T-helper 9 cell (primary cell): Measurements from ENCODE around the gene ZNF516.
"Not testable (repeated sequence)": the region's sequence is repeated elsewhere in the genome, so short reads cannot be mapped to it uniquely, and the experiment has no call there.

Experiments used
- DNase-seq: peaks from one replicate; pipeline ENCODE4 v3.0.0-alpha.2; 2020

ZNF516 gene

GRCh38 chr18:76490670-76491472 is 4.2 kb downstream of the ZNF516 start:
- no peak for DNase-seq

DNA sequence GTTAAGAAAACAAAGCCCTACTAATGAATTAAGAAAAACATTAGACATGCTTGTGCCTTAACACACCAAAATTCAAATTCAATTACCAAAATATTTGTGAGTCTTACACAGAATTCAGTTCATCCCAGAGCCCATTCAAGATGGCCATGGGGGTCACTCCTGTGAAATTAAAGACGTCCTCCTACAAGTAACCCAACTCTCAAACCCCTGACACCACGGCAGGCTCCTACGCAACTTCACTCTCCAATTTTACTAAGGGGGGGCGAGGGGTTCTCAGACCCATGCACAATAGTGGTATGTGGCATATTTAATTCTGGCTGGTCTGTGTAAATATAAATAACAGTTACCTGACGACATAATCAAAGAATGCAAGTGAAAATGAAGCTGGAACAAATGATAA is 5.0 kb downstream of the ZNF516 start:
- DNase-seq, result no peak

DNA sequence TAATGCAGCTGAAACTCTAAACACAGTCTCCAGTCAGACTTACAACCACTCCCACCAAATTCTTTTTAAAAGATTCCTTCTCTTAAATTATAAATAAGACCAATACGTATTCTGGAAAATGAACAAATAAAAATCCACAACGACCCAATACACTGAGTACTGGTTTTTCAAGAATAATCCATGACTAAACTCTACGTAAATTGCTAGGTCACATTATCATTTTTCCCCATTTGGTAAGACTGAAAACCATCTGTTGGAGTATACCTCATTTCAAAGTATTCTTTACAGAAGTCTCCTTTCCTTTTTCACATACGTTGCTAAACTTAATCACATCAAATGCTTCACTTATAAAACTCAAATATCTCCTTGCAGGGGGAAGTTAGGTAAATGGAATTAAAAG is 6.0 kb downstream of the ZNF516 start:
- no peak for DNase-seq

DNA sequence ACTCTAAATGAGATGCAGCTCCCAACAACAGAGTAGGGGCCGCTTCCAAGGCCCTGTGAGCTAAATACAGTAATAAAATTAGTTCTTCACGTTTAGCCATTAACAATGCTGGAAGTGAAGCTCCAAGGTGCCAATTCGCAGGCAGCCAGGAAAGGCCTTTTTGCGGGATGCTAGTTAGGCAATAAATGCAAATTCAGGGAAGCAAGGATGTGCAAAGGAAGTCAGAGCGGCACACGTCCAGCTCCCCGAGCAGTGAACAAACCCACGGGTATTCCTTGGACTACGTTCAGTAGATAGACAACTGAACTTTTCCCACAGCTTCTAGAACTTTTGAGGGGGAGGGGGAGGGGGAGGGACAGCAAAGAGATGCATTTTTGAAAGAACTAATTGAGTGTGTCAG is 6.9 kb downstream of the ZNF516 start:
- no peak for DNase-seq

DNA sequence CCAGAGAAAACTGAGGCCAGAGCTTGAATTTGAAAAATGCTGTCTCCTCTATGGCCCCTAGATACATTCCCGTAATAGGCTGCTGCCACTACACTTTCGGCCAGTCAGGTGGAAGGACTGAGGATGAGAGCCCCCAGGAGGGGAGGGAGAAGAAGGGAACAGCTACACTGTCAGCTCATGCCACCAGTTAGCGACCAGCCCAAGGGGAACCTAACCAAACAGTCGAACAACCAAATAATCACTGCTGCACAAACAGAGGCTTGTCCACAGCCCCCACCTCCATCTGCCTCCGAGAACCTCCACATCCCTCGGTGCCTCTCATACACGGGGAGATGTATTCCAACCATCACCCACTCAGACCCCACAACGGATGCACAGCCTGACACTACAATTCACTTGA is 7.3 kb downstream of the ZNF516 start:
- DNase-seq, result no peak

- DNase-seq, result no peak
Measured at GRCh38 chr18:76487070-76487469, 8.0 kb downstream of the ZNF516 start.

GRCh38 chr18:76486574-76486973 is 8.5 kb downstream of the ZNF516 start:
- no peak for DNase-seq

DNA sequence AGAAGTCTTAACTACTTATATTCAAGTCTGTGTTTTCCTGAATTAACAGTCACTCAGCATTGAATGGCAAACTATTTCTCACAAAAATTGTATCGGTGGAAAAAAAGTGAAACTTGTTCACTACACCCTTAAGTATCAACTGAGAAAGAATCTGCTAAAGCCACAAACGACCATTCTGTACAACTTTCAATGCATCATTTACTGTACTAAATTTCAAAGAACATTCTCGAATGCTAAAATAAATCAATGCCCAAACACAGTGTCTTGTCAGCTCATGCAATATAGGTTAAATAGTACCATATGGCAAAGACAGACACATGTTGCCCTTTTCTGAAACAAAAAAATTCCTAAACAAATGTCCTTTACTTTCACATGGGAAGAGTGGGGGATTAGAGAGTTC is 9.0 kb downstream of the ZNF516 start:
- DNase-seq, result no peak

DNA sequence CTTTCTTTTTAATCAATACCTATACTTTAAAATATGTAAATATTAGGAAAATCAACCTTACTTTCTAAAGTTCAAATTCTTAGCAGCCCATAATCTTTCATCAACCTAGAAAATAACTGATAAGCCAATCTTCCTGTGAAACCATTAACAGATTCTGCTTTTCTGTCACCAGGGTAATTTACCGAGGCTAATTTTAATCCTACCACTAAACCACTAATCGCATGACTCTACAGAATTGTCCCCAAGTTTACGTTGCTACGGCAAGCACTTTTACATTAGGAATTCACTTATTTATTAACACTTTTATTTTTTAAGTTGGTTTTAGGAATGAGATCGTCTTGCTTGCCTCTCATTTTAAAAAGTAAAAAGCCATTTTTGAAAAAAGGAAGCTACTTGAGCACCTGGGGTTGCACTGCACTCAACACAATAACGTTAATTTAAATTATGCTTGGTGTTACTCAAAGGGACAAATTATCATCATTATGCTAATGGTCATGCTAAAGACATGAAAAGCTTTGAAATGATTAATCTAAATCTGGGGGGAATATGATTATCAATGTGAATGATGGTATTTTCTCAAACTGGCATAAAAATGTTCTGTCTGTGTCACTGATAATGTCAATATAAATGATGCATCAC is 10.2 kb downstream of the ZNF516 start:
- DNase-seq, result no peak

GRCh38 chr18:76483780-76484179 is 11.3 kb downstream of the ZNF516 start:
- DNase-seq, result no peak

DNA sequence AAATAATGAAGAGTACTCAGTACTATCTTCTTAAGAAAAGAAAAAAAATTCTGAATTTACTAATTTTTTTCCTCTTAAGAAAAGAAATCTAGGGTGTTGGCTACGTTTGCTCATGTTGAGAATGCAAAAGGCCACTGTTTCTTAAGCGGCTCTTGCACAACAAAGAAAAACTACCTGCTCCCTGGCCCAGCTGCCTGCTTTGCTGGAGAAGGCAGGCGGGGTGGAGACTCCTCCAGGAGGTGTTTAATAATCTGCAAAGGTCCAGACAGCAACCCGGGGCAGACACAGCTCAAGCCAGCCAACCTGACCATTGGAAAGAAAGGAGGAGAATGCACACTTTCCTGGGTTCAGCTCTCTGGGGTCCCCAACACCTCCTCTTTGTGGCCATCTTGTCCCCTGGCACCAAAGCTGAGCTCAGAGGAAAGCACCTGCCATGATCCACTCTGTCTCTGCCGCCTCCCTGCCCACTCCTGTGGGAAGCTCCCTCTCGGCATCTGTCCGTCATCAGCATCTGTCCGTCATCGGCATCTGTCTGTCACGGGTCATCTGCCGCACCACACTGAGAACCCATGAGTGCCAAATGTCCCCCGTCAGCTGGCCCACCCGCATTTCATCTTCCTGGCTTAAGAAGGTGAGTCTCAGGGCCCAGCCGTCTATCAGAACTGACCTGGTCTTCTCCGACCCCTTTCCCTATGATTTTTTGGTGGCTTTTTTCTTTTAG is 11.9 kb downstream of the ZNF516 start:
- DNase-seq, result no peak

DNA sequence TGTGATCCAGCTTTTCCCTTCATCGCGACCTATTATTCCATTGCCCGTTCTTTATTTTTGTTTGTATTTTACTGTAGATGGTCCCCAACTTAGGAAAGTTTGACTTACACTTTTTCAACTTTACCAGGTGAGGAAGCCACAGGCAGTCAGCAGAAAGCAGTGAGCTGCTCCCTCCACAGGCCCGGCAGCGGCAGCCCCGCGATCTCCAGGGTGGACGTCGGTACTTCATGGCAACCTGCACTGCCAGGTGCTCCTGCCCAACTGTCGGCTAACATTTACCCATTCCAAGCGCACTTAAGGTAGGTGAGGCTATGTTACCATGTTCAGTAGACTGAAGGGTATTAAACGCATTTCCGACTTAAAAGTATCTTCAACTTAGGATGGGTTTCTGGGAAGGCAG is 12.8 kb downstream of the ZNF516 start:
- no peak for DNase-seq

DNA sequence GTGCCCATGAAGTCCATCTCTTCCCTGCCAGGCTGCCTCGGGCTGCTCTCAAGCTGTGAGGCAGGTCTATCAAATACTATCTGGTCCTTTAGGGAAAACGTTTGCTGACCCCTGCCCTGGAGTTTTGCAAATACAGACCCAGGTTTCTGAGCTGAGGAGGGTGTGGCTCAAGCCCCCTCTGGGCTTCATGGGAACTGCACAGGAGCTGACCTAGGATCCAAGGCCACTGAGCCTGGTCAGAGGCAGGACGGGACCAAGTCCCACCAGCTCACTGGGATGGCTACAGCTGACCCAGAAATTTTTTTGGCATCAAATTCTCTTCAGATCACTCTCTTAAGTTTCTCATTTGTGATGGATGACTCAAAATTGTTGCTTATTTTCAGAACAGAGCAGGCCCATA is 14.1 kb downstream of the ZNF516 start:
- DNase-seq, result no peak

DNA sequence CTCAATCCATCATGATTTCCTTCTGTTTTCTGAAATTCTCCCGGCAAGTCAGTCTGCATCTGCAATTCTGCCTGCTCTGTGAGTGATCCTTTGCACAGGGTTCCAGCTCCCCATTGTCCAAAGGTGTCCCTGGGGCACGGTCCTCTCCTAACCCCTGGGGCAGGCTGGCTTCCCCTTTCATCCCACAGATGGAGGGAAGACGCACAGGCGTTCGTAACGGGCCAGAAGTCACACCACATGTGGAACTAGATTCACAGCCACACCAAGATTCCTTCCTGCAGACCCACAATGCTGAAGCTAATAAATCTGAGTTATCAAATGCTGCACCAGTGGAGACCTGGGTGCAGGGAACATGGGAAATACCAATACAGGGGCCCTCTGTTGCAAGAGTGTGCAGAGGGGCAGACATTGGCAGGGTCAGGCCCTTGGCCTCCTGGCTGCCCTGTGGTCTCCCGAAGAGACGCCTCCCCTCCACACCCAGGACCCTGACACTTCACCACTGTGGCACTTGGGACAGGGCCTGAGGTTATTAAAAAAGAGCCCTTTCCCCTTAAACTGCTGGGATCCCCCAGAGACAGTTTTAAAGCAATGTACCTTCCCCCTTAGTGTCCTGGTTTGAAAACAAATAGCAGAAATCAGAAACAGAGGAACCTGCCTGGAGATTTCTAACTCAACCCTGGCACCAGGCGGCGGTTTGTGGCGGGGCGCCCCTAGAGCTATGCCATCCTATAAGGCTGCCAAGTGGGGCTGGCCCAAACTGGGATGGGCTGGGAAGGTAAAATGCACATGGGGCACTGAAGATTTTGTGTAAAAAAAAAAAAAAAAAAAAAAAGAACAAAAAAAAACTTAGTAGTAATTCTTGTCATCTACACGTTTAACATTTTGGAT is 15.4 kb downstream of the ZNF516 start:
- DNase-seq, result no peak

DNA sequence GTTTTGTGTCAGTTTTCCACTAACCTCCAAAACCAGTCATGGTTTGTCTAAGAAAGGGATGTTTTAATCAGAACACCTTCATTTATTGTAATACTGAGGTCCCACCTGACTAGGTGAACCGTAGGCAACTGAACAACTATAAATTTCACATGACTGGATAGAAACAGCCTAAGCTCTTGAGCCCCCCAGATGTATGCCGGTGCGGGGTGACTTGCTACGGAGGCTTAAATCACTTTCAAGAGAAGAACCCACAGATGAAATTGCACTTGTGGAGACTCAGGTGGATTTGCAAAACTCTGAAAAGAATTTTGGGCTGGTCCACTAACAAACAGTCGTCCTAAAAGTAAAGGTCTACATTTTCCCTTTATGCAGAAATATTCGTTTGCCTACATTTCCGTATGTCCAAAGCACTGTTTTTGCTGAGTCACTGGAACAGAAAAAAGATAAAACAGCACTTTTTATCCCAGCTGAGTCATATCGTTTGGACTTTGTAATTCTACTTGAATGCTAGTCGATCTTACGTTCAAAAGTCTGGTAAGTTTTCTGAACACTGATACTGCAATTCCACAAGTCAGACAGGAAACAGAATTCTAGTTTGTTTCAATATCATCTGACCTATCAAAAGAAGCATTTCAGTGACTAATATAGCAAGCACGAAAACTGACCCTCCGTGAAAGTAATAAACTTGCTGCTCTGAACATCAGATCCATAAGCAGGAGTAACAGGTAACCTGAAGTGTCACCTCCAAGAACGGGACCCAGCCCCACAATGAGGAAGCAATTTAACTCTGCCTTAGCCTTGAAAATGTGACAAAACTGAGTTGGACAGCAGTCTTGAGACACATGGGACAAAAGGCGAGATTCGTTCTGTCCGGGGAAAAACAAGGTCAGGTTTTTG is 18.1 kb downstream of the ZNF516 start:
- DNase-seq, result no peak

DNA sequence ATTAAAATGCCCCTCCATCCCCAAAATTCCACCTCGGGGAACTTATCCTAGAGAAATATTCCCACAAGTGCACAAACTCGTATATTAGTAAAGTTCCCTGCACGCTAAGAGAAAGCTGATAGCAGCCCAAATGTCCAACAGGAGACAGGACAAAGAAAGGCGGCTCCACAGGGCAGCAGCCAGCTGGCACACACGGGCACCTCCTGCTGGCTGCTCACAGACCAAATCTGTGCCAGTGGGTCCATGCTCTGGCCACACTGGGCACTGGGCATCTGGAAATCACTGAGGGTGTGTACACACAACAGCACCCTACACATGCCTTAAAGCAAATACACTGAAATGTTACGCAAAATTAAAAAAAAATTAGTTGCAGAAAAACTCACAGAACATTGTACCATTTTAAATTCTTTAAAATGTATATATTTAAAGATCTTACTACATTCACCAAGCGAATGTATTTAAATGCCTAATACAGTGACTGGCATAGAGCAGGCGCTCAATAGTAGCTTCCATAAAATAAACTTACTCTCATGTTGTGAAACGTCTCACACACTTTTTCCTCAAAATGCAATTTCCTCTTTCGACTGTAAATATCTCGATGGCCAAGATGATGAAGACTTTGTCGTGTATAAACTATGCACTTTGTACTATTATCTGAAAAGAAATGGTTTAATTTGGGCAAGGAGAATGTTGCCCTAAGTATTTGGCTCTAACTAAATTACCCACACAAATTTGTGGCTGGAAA is 19.4 kb downstream of the ZNF516 start:
- no peak for DNase-seq

GRCh38 chr18:76474824-76475223 is 20.2 kb downstream of the ZNF516 start:
- DNase-seq, result no peak

DNA sequence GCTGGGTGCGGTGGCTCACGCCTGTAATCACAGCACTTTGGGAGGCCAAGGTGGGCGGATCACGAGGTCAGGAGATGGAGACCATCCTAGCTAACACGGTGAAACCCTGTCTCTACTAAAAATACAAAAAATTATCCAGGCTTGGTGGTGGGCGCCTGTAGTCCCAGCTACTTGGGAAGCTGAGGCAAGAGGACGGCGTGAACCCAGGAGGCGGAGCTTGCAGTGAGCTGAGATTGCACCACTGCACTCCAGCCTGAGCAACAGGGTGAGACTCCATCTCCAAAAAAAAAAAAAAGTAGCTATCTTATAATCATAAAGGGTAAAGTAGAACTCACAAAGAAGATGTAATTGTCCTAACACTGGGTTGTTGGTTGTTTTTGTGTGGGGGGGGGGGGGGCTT is 21.5 kb downstream of the ZNF516 start:
- not testable (repeated sequence) for DNase-seq

- DNase-seq, result no peak
Measured at GRCh38 chr18:76472829-76473228, 22.2 kb downstream of the ZNF516 start.

- DNase-seq, result no peak
Measured at GRCh38 chr18:76471593-76471992, 23.4 kb downstream of the ZNF516 start.
